ENCODE measurements around the gene PTOV1. TPM values are rescaled to one million over a fixed set of nuclear protein-coding genes. Genes with fewer than 3 reads are reported as not detected.

Gene PTOV1
- total and polyA plus RNA-seq, 2 of the 8 experiments (the other 6 are each of a cell fraction or from before 2014, with no cell fraction given) = 147 to 251 TPM

DNA sequence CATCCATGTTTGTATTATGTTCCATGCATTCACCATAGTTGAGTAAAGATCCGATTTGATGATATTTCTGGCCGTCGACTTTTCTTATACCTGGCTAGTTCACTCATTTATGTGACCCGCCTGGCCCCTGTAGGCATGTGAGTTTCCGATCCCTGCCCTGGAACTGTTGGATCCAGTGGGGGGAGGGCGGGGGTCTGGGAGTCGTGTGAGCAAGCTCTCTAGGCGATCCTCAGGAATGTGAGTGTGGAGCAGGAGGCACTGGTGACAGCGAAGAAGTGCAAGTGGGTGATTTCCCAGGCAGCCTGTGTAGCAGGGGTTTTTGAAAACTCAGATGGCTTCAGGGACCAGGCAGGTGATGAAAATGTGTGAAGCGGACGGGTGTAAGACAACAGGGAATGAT is 10.6 kb upstream of the PTOV1 start (continued):
- TF ChIP-seq, protein P1, sequence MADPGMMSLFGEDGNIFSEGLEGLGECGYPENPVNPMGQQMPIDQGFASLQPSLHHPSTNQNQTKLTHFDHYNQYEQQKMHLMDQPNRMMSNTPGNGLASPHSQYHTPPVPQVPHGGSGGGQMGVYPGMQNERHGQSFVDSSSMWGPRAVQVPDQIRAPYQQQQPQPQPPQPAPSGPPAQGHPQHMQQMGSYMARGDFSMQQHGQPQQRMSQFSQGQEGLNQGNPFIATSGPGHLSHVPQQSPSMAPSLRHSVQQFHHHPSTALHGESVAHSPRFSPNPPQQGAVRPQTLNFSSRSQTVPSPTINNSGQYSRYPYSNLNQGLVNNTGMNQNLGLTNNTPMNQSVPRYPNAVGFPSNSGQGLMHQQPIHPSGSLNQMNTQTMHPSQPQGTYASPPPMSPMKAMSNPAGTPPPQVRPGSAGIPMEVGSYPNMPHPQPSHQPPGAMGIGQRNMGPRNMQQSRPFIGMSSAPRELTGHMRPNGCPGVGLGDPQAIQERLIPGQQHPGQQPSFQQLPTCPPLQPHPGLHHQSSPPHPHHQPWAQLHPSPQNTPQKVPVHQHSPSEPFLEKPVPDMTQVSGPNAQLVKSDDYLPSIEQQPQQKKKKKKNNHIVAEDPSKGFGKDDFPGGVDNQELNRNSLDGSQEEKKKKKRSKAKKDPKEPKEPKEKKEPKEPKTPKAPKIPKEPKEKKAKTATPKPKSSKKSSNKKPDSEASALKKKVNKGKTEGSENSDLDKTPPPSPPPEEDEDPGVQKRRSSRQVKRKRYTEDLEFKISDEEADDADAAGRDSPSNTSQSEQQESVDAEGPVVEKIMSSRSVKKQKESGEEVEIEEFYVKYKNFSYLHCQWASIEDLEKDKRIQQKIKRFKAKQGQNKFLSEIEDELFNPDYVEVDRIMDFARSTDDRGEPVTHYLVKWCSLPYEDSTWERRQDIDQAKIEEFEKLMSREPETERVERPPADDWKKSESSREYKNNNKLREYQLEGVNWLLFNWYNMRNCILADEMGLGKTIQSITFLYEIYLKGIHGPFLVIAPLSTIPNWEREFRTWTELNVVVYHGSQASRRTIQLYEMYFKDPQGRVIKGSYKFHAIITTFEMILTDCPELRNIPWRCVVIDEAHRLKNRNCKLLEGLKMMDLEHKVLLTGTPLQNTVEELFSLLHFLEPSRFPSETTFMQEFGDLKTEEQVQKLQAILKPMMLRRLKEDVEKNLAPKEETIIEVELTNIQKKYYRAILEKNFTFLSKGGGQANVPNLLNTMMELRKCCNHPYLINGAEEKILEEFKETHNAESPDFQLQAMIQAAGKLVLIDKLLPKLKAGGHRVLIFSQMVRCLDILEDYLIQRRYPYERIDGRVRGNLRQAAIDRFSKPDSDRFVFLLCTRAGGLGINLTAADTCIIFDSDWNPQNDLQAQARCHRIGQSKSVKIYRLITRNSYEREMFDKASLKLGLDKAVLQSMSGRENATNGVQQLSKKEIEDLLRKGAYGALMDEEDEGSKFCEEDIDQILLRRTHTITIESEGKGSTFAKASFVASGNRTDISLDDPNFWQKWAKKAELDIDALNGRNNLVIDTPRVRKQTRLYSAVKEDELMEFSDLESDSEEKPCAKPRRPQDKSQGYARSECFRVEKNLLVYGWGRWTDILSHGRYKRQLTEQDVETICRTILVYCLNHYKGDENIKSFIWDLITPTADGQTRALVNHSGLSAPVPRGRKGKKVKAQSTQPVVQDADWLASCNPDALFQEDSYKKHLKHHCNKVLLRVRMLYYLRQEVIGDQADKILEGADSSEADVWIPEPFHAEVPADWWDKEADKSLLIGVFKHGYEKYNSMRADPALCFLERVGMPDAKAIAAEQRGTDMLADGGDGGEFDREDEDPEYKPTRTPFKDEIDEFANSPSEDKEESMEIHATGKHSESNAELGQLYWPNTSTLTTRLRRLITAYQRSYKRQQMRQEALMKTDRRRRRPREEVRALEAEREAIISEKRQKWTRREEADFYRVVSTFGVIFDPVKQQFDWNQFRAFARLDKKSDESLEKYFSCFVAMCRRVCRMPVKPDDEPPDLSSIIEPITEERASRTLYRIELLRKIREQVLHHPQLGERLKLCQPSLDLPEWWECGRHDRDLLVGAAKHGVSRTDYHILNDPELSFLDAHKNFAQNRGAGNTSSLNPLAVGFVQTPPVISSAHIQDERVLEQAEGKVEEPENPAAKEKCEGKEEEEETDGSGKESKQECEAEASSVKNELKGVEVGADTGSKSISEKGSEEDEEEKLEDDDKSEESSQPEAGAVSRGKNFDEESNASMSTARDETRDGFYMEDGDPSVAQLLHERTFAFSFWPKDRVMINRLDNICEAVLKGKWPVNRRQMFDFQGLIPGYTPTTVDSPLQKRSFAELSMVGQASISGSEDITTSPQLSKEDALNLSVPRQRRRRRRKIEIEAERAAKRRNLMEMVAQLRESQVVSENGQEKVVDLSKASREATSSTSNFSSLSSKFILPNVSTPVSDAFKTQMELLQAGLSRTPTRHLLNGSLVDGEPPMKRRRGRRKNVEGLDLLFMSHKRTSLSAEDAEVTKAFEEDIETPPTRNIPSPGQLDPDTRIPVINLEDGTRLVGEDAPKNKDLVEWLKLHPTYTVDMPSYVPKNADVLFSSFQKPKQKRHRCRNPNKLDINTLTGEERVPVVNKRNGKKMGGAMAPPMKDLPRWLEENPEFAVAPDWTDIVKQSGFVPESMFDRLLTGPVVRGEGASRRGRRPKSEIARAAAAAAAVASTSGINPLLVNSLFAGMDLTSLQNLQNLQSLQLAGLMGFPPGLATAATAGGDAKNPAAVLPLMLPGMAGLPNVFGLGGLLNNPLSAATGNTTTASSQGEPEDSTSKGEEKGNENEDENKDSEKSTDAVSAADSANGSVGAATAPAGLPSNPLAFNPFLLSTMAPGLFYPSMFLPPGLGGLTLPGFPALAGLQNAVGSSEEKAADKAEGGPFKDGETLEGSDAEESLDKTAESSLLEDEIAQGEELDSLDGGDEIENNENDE (IDR thresholded peaks at IDR 0.05; ENCODE audit: insufficient replicate concordance, low read length) = no peak
- TF ChIP-seq SP1 (IDR thresholded peaks at IDR 0.05; ENCODE audit: low read depth, low read length) = no peak
- TF ChIP-seq YY1 (IDR thresholded peaks at IDR 0.05; ENCODE audit: low read depth, low read length) = no peak
- TF ChIP-seq EP300 (IDR thresholded peaks at IDR 0.05; ENCODE audit: borderline replicate concordance in 1 of 2, low read depth in 2 of 2, low read length in 2 of 2) = no peak
- no peak for TF ChIP-seq TAF7 (optimal IDR thresholded peaks at IDR 0.05; ENCODE audit: borderline replicate concordance, low read depth, low read length)
- TF ChIP-seq SIRT6 (IDR thresholded peaks at IDR 0.05; ENCODE audit: low read length) = no peak
- no peak for TF ChIP-seq CTBP2 (IDR thresholded peaks at IDR 0.05; ENCODE audit: borderline replicate concordance, insufficient read depth, insufficient read length, low read length)
- no peak for TF ChIP-seq RBBP5 (IDR thresholded peaks at IDR 0.05; ENCODE audit: borderline replicate concordance, low read depth, low read length)
- TF ChIP-seq SUZ12 (IDR thresholded peaks at IDR 0.05; ENCODE audit: low read length) = no peak
- no peak for TF ChIP-seq HDAC6 (IDR thresholded peaks at IDR 0.05; ENCODE audit: low read depth, low read length)
- no peak for TF ChIP-seq BCL11A (IDR thresholded peaks at IDR 0.05; ENCODE audit: low read depth in 2 of 2, low read length in 2 of 2)
- TF ChIP-seq TBP (IDR thresholded peaks at IDR 0.05; ENCODE audit: low read depth, low read length) = no peak
- no peak for TF ChIP-seq SP4 (IDR thresholded peaks at IDR 0.05; ENCODE audit: low read length)

Data from H1 (cell line).